Kidney (tissue), 14 donors: Measurements from ENCODE around the gene BTBD2. TPM values are rescaled to one million over a fixed set of nuclear protein-coding genes. Genes with fewer than 3 reads are reported as not detected.
"Not testable (repeated sequence)": the region's sequence is repeated elsewhere in the genome, so short reads cannot be mapped to it uniquely, and the experiment has no call there.

Experiments used
- DNase-seq, 5 donors: peaks; one replicate each; pipeline ENCODE4 v3.0.0-alpha.2; 2013 to 2020
- FAIRE-seq: peaks from 2 replicates; lab custom pipeline; 2012; peaks lifted over from hg19 to GRCh38; lab: Jason Lieb, UNC
- H3K27ac ChIP-seq, 2 donors: one replicate each; pipeline ENCODE4 v1.7.0; 2013; ENCODE audit warnings: low read depth in 2 of 2, low read length in 2 of 2, inconsistent platforms in 1 of 2
- H3K27me3 ChIP-seq: one replicate; pipeline ENCODE4 v1.7.1; 2013; ENCODE audit warnings: low read length, inconsistent platforms; ENCODE audit not compliant: control insufficient read depth, insufficient read depth
- H3K36me3 ChIP-seq, 3 donors: one replicate each; pipeline versions ENCODE4 v1.7.0 to v1.7.1; 2013; ENCODE audit warnings: low read length in 3 of 3, control low read depth in 1 of 3, inconsistent platforms in 1 of 3; ENCODE audit not compliant: insufficient read depth in 3 of 3, control insufficient read depth in 2 of 3
- H3K4me1 ChIP-seq, 3 donors: one replicate each; pipeline versions ENCODE4 v1.7.0 to v1.7.1; 2013; ENCODE audit warnings: low read length in 3 of 3, inconsistent platforms in 1 of 3, low read depth in 1 of 3; ENCODE audit not compliant: control insufficient read depth in 2 of 3, insufficient read depth in 2 of 3
- H3K4me3 ChIP-seq, 3 donors: one replicate each; pipeline versions ENCODE4 v1.7.0 to v1.8.1; 2013; ENCODE audit warnings: low read length in 3 of 3, control low read depth in 1 of 3, inconsistent platforms in 1 of 3
- H3K9ac ChIP-seq, 3 donors: one replicate each; pipeline versions ENCODE4 v1.7.0 to v1.7.1; 2013; ENCODE audit warnings: low read length in 3 of 3, control low read depth in 1 of 3, inconsistent platforms in 1 of 3
- H3K9me3 ChIP-seq, 3 donors: one replicate each; pipeline versions ENCODE4 v1.7.0 to v1.7.1; 2013; ENCODE audit warnings: low read length in 3 of 3, control low read depth in 1 of 3, inconsistent platforms in 1 of 3; ENCODE audit not compliant: control insufficient read depth in 2 of 3, insufficient read depth in 1 of 3
- intact Hi-C: fragments of 100-400 bp; cut with DNase I; formaldehyde crosslinking; loops from one replicate; pipeline ENCODE4 v1.11.1; 2022
- polyA plus RNA-seq: library from polyadenylated mRNA; stranded (reverse); fragments of 350-450 nt; fragmentation: Illumina TruSeq; extraction: RNeasy Lipid Tissue Mini Kit (QIAGEN cat#74804); gene quantifications from one replicate; pipeline ENCODE4 v1.2.3, GENCODE V29; 2014; ENCODE audit warnings: low read depth, low replicate concordance; ENCODE audit not compliant: insufficient read depth
- total RNA-seq: library from RNA; stranded (reverse); fragmentation: NEBNext Ultra II Directional; extraction: Animal tissue kit (Norgen Biotek cat#: 25700); gene quantifications from one replicate; pipeline ENCODE4 v1.2.1, GENCODE V29; 2021
- TF ChIP-seq, protein P1 (sequence below): IDR thresholded peaks from 3 replicates; pipeline ENCODE4 v1.5.1; 2012; ENCODE audit warnings: mild to moderate bottlenecking, moderate library complexity, borderline replicate concordance; ENCODE audit not compliant: insufficient read depth; ENCODE audit errors: extremely low read depth
- donor health status: control.
- donor health status: control.
- donor health status: control.
- donor health status: control.
- donor health status: control.
- donor health status: DM: yes; HTN: yes; CAD: no.
- donor health status: Normal renal cell carcinoma (clear cell type).

BTBD2 gene
- total and polyA plus RNA-seq, 2 donors from 2014 or later, result 57.0 to 70.3 TPM

GRCh38 chr19:1990230-1991017 lies 25.1 kb downstream of the BTBD2 start:
- no peak for FAIRE-seq
- TF ChIP-seq, protein P1, sequence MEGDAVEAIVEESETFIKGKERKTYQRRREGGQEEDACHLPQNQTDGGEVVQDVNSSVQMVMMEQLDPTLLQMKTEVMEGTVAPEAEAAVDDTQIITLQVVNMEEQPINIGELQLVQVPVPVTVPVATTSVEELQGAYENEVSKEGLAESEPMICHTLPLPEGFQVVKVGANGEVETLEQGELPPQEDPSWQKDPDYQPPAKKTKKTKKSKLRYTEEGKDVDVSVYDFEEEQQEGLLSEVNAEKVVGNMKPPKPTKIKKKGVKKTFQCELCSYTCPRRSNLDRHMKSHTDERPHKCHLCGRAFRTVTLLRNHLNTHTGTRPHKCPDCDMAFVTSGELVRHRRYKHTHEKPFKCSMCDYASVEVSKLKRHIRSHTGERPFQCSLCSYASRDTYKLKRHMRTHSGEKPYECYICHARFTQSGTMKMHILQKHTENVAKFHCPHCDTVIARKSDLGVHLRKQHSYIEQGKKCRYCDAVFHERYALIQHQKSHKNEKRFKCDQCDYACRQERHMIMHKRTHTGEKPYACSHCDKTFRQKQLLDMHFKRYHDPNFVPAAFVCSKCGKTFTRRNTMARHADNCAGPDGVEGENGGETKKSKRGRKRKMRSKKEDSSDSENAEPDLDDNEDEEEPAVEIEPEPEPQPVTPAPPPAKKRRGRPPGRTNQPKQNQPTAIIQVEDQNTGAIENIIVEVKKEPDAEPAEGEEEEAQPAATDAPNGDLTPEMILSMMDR, result no peak
- intact Hi-C loops, result no loop called here

GRCh38 chr19:1989513-1990229 lies 25.8 kb downstream of the BTBD2 start:
- H3K27me3 ChIP-seq, result no peaks in the 10 kb centered on the region
- no peak overlapping the region for H3K27ac ChIP-seq
- H3K9me3 ChIP-seq, result no peaks in the 10 kb centered on the region
- H3K4me1 ChIP-seq, result no peaks in the 10 kb centered on the region
- H3K9ac ChIP-seq, result no peak overlapping the region
- FAIRE-seq (no peak), DNase-seq (no peak)
- no peak overlapping the region for H3K4me3 ChIP-seq
- TF ChIP-seq, protein P1, result no peak
- intact Hi-C loops, result no loop called here
- H3K36me3 ChIP-seq, result peaks cover 0 to 20% (median 9%) of the 10 kb centered on the region in 3 donors

More at GRCh38 chr19:1990230-1991017, 25.1 kb downstream of the BTBD2 start:
- H3K4me3 ChIP-seq, result no peak overlapping the region
- no peak overlapping the region for H3K27ac ChIP-seq
- DNase-seq, result no peak
- H3K9ac ChIP-seq, result no peak overlapping the region
- no peaks in the 10 kb centered on the region for H3K9me3 ChIP-seq
- H3K27me3 ChIP-seq, result no peaks in the 10 kb centered on the region
- H3K4me1 ChIP-seq, result no peaks in the 10 kb centered on the region
- peaks cover 0 to 20% (median 9%) of the 10 kb centered on the region in 3 donors for H3K36me3 ChIP-seq

GRCh38 chr19:1988464-1988863 lies 27.1 kb downstream of the BTBD2 start:
- peaks cover 0 to 20% (median 9%) of the 10 kb centered on the region in 3 donors for H3K36me3 ChIP-seq
- H3K4me1 ChIP-seq, H3K27me3 ChIP-seq, H3K27ac ChIP-seq, FAIRE-seq, DNase-seq, H3K9ac ChIP-seq, intact Hi-C loops, H3K4me3 ChIP-seq, H3K9me3 ChIP-seq: not testable (repeated sequence)
